AG10803 (cell line): Measurements from ENCODE around the gene FLYWCH2.
"Not testable (repeated sequence)": the region's sequence is repeated elsewhere in the genome, so short reads cannot be mapped to it uniquely, and the experiment has no call there.

Experiments
- DNase-seq: peaks from one replicate; pipeline ENCODE4 v3.0.0; 2010; ENCODE audit warnings: low read depth
- H3K4me3 ChIP-seq: 2 replicates; pipeline ENCODE4 v1.5.1; 2011; ENCODE audit warnings: mild to moderate bottlenecking, low read length, control low read depth
- TF ChIP-seq, protein P1 (sequence below): conservative IDR thresholded peaks from 2 replicates; pipeline ENCODE4 v1.5.1; 2011; ENCODE audit warnings: mild to moderate bottlenecking, low read length, control low read depth, inconsistent platforms

FLYWCH2 gene

DNA sequence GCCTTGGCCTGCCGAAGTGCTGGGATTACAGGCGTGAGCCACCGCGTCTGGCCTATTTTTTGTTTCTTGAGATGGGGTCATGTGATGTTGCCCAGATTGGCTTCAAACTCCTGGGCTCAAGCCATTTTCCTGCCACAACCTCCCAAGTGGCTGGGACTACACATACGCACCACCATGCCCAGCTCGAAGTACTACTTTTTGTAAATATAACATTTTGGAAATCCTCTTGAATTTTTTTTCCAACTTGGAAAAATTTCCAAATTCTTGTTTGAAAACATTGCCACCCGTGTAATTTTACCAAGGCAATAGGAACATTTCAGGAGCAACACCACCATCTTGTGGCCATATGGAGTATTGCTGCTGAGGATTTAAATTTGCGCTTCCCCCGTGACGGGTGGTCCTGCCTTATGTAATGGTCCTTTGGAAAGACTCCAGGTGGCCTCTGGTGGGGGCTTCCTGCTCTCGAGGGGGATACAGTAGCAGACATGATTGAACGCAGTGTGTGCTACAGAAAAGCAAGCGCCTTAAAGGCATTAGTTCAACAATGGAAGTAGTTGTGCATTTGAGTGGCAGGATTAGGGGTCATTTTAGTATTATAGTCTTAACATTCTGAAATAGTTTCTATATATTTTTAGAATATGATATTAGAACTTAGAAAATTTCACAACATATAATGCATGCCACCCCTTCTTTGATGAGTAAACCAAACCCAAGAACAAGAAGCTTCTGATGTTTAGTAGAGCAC, 36.7 kb downstream of the FLYWCH2 start:
- DNase-seq, result peak; percentile 71
- no peak overlapping the region for H3K4me3 ChIP-seq
- TF ChIP-seq, protein P1, sequence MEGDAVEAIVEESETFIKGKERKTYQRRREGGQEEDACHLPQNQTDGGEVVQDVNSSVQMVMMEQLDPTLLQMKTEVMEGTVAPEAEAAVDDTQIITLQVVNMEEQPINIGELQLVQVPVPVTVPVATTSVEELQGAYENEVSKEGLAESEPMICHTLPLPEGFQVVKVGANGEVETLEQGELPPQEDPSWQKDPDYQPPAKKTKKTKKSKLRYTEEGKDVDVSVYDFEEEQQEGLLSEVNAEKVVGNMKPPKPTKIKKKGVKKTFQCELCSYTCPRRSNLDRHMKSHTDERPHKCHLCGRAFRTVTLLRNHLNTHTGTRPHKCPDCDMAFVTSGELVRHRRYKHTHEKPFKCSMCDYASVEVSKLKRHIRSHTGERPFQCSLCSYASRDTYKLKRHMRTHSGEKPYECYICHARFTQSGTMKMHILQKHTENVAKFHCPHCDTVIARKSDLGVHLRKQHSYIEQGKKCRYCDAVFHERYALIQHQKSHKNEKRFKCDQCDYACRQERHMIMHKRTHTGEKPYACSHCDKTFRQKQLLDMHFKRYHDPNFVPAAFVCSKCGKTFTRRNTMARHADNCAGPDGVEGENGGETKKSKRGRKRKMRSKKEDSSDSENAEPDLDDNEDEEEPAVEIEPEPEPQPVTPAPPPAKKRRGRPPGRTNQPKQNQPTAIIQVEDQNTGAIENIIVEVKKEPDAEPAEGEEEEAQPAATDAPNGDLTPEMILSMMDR, result peak; percentile 84

DNA sequence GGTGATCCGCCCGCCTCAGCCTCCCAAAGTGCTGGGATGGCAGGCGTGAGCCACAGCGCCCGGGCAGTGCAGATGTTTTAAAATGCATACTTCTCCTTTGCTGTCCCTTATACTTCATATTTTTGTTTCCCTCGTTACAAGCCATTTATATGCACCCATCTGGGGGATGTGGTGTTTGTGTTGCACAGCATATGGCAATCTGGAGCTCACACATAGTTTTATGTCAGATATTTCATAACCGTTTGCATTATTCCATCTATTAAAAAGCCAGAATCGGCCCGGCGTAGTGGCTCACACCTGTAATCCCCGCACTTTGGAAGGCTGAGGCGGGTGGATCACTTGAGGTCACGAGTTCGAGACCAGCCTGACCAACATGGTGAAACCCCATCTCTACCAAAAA, 40.5 kb downstream of the FLYWCH2 start:
- TF ChIP-seq, protein P1, result no peak
- H3K4me3 ChIP-seq, result no peak overlapping the region
- no peak for DNase-seq

DNA sequence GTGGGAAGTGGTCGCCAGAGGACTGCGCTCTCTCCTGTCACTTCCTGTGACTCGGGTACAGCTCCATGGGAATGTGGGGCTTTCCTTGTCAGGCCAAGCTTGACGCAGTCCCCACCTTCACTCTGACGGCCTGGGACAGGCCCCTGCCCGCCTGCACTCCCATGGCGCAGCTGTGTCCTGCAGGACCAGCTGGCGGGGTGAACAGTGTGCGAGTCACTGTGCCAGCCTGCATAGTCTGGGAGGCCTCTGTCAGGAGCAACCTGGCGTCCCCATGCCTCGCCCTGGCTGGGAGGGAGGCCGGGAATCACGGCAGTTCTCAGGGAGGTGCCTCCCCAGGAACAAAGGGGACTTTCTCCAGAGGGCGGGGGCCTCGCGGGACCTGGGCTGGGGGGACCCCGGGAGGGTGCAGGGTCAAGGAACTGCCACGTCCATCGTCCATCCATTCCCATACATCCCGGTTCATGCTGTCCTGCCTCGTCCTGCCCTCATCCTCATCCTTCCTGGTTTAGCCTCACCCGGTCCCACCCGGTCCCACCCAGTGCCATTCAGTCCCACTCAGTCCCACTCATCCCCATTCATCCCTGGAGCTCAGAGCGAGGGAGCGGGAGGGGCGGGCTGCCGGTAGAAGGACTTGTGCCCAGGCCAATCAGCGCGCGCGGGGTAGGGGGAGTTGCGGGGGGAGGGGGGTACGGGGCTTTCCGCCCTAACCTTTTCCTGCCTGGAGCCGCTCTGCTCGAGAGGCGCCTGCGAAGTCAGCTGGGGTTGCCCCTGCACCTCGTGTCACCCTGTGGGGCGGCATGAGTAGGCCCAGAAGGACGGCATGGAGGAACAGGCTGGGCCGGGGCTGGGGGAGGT, 42.1 kb downstream of the FLYWCH2 start:
- DNase-seq, result no peak
- H3K4me3 ChIP-seq, result no peak overlapping the region
- TF ChIP-seq, protein P1, result no peak

DNA sequence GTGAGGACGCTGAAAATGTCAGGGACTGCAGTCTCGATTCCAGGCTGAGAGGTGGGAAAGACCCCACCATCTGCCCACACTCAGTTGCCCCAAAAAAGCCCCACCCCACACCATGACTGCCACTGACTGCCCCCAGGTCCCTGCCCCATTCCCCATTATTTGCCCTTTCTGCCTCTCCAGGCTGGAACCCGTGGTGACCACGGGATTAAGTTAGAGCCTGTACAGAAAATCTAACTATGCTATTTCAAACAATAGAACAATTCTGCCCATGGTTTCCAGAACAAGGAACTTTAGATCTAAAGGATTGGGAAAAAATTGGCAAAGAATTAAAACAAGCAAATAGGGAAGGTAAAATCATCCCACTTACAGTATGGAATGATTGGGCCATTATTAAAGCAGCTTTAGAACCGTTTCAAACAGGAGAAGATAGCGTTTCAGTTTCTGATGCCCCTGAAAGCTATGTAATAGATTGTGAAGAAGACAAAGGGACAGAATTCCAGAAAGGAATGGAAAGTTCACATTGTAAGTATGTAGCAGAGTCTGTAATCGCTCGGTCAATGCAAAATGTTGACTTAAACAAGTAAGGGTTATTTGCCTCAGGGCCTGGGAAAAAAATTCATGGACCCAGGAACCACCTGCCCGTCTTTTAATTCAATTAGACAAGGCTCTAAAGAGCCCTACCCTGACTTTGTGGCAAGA, 43.1 kb downstream of the FLYWCH2 start:
- TF ChIP-seq, protein P1, result no peak
- no peak overlapping the region for H3K4me3 ChIP-seq
- no peak for DNase-seq

DNA sequence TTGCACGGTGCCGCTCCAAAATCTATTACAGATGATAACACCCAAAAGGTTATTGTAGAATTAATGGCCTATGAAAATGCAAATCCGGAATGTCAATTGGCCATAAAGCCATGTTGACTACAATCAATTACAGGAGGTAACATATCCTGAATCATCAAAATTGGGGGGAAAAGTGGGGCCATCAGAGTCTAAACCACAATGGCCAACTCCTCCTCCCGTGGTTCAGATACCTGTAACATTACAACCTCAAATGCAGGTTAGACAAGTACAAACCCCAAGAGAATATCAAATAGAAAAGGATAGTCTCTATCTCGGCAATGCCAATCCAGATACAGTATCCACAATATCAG, 43.6 kb downstream of the FLYWCH2 start:
- no peak for DNase-seq
- TF ChIP-seq, protein P1, result no peak
- peak overlapping the region; percentile 46 for H3K4me3 ChIP-seq

DNA sequence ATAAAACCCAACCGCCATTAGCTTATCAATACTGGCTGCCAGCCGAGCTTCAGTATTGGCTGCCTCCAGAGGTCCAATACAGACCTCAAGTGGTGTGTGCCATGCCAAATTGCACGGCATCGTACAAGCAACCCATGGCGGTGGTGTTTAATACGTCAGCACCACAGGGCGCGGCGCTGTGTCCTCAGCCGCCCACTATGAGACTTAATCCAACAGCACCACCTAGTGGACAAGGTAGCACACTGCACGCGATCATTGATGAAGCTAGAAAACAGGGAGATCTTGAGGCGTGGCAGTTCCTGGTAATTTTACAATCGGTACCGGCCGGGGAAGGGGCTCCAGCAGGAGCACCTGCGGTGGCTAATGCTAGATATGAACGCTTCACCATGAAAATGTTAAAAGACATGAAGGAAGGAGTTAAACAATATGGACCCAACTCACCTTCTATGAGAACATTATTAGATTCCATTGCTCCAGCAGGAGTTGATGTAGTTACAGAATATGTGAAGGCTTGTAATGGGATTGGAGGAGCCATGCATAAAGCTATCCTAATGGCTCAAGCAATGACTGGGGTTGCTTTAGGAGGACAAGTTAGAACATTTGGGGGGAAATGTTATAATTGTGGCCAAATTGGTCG, 44.1 kb downstream of the FLYWCH2 start:
- TF ChIP-seq, protein P1, result peak; percentile 83
- DNase-seq, result peak; percentile 78
- peak overlapping the region; percentile 46 for H3K4me3 ChIP-seq

DNA sequence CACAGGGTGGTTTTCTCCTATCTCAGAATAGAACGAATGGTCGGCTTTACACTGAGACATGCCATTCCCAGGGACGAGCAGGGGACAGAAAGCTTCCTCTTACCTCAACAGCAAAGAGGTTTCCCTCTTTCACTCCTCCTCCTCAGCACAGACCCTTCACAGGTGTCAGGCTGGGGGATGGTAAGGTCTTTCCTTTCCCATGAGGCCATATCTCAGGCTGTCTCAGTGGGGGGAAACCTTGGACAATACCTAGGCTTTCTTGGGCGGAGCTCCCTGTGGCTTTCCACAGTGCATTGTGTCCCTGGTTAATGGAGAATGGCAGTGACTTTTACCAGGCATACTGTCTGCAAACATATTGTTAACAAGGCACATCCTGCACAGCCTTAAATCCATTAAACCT, 45.1 kb downstream of the FLYWCH2 start:
- H3K4me3 ChIP-seq, DNase-seq: not testable (repeated sequence)
